GM21723 (cell line): Measurements from ENCODE around the gene TAF11L14.

Experiments
- ATAC-seq: cut with Tn5 transposase; IDR thresholded peaks from one replicate; pipeline ENCODE4 v1.9.1; 2021; ENCODE audit warnings: mild to moderate bottlenecking, moderate library complexity; ENCODE audit not compliant: unreplicated experiment

The TAF11L14 gene

GRCh38 chr5:17678751-17679324, 44.6 kb downstream of the TAF11L14 start:
- no peak for ATAC-seq

- ATAC-seq: no peak
These were observed 45.4 kb downstream of the TAF11L14 start for GRCh38 chr5:17679597-17680203.

GRCh38 chr5:17680737-17681136, 46.5 kb downstream of the TAF11L14 start:
- ATAC-seq: no peak
